Gastroesophageal sphincter (tissue), 3 donors: ENCODE results near the gene HPN.

Experiments used
- EP300 ChIP-seq: sonication (generic); formaldehyde crosslinking; IDR thresholded peaks from one replicate; pipeline ENCODE4 v1.6.1; 2017; ENCODE audit warnings: antibody characterized with exemption, mild to moderate bottlenecking
- POLR2A ChIP-seq, 2 donors: fragments of 450-650 bp; IDR thresholded peaks; one replicate each; pipeline ENCODE4 v1.6.1; 2017; ENCODE audit warnings: antibody characterized with exemption in 2 of 2, mild to moderate bottlenecking in 2 of 2, moderate library complexity in 1 of 2
- POLR2AphosphoS5 ChIP-seq: sonication (generic); formaldehyde crosslinking; IDR thresholded peaks from one replicate; pipeline ENCODE4 v1.6.1; 2017; ENCODE audit warnings: antibody characterized with exemption
- TF ChIP-seq, protein P1 (sequence below), 4 experiments: fragments of 200-600 bp in 2 of 4; fragments of 450-650 bp in 2 of 4; sonication (generic) in 1 of 4; IDR thresholded peaks; one replicate each; pipeline ENCODE4 v1.5.1; 2017 to 2019; ENCODE audit warnings: antibody characterized with exemption in 4 of 4, mild to moderate bottlenecking in 2 of 4, moderate library complexity in 2 of 4

DNA sequence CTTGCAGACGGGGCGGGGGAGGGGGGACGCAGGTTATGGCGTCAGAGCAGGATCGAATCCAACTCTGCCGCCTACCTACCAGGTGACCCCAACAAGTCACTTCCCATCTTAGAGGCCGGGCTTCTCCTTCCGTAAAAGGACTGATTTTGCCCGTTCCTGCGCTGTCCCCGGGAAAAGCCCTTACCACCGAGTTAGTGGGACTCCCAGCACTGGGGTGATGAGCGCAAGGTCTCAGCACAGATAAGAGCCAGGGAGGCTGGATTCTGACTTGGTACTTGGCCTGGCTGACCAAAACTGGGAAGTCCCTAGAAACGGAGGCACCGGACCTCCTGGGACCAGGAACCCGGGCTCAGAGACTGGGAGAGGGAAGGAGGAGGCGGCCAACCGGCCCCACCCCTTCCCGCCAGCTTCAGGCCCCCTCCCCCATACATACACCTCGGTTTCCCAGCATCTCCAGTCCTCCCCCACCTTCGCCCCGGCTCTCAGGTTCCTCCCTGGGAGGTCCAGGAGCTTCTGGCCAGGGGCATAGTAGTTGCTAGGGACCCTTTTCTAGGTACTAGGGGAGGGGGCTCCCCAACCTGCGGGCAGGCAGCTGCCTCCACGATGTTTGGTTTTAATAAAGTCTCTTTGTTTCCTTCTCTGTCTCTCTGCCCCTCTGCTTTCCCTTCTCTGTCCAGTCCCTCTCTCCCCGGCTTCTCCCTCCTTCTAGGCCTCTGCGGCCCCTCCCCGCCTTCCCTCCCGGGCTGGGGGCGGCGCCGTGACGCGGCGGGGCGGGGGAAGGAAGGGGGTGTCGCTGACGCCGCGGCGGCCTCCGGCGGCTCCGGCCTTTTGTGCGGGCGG is 41.8 kb upstream of the HPN start, which contains the start of gene GRAMD1A:
- TF ChIP-seq EP300 (no peak), POLR2AphosphoS5 (peak; percentile 91), POLR2A (IDR thresholded peaks at IDR 0.05) (peak; percentile 17 to 79)
- TF ChIP-seq, protein P1, sequence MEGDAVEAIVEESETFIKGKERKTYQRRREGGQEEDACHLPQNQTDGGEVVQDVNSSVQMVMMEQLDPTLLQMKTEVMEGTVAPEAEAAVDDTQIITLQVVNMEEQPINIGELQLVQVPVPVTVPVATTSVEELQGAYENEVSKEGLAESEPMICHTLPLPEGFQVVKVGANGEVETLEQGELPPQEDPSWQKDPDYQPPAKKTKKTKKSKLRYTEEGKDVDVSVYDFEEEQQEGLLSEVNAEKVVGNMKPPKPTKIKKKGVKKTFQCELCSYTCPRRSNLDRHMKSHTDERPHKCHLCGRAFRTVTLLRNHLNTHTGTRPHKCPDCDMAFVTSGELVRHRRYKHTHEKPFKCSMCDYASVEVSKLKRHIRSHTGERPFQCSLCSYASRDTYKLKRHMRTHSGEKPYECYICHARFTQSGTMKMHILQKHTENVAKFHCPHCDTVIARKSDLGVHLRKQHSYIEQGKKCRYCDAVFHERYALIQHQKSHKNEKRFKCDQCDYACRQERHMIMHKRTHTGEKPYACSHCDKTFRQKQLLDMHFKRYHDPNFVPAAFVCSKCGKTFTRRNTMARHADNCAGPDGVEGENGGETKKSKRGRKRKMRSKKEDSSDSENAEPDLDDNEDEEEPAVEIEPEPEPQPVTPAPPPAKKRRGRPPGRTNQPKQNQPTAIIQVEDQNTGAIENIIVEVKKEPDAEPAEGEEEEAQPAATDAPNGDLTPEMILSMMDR (IDR thresholded peaks at IDR 0.05) = no peak
